Measurements from ENCODE around the gene ANXA8. TPM values are rescaled to one million over a fixed set of nuclear protein-coding genes. Genes with fewer than 3 reads are reported as not detected.

ANXA8 gene
- not detected in 2 replicates for total RNA-seq

DNA sequence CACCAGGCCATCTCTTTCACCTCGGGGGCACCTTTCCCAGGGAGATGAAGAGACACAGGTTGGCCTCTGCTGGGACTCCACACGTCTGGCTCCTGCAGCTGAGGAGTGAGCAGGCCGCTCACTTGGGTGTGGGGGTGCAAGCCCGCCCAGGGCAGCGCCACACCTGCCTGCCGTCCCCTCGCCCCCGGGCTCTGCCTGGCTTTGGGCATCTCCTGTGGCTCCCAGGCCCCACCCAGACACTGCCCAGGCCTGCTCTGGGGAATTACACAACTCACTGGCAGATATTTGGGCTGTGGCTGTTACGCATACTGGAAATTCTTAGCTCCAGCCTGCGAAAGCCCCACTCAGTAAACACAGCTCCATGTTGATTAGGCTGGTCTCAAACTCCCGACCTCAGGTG, at the start of gene ANXA8:
Gene ANXA8, minus strand, starts transcription at position 193 of the 400 bp plus-strand sequence. Its CDS starts 182 bp downstream, at position 11.

DNA sequence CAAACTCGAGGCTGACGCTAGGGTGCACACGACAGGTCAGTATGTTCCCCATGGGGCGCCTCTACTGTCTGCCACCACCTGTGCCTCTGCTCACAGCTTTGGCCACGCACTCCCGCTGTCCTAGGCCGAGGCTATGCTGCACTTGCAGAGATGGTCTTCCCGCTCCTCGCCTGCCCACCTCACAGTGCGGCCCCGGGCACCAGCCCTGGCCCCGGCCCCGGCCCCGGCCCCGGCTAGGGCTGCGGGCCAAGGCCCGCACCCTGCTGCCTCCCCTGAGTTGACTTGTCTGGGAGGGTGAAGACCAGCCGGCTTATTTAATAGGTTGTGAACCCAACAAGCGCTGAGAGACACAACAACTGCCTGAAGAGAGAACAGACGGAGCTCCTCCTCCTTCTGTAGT, 39.6 kb upstream of the ANXA8 start, which contains the start of gene AGAP9:
Gene AGAP9, minus strand, starts transcription at position 164 of the 400 bp plus-strand sequence. Its CDS starts 112 bp downstream, at position 52.

DNA sequence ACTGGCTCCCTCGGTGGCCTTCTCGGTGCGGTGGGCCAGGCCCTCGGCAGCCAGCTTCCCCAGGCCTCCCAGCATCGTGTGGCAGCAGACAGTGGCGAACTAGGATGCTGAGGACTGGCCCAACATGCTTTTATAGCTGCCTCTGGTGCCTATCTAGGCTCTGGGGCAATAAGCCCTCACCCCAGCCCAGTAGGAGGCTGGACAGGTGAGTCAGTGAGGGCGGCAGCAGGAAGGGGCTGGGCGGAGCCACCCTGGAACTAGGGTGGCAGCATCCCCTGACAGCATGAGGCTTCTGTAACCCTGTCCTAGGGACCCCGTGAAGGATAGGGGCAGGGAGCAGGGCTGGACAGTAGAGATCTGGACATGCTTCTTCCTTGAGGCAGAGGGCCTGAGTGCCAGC, 7.7 kb upstream of the ANXA8 start, which contains the start of gene FAM25G:
Gene FAM25G, minus strand, starts transcription at position 101 of the 400 bp plus-strand sequence. Its CDS starts 26 bp downstream, at position 75.

Small RNA genes within 50 kb of the gene (small RNA-seq; reads per million reads assigned to genes)
- not detected for gene AL591684.3
- not detected for gene RNA5SP312

Other genes starting within 250 kb of the ANXA8 start
- not detected in 2 replicates for gene GDF10, start 183.9 kb downstream of the ANXA8 start, total RNA-seq
- not detected in 2 replicates for gene GDF2, start 161.7 kb downstream of the ANXA8 start, total RNA-seq
- gene RBP3, start 135.8 kb downstream of the ANXA8 start, total RNA-seq: not detected in 2 replicates
- gene ZNF488, start 99.8 kb downstream of the ANXA8 start, total RNA-seq: 0.10 and 0.33 TPM in 2 replicates
- not detected in 2 replicates for gene FAM25G, start 7.6 kb upstream of the ANXA8 start, total RNA-seq
- 2.6 and 4.3 TPM in 2 replicates for gene AGAP9, start 39.5 kb upstream of the ANXA8 start, total RNA-seq